Activated T-helper 1 cell treated with anti-CD3 and anti-CD28 coated beads, Interleukin-12 subunit alpha, Interleukin-12 subunit beta, Interleukin-2, Interleukin-4 antibody, amounts not matched to agents 30 ng/mL and 10 ng/mL and 1 ng/mL, durations not matched to agents 14 hours and 24 hours and 36 hours (primary cell): ENCODE results near the gene NOTCH4. TPM values are rescaled to one million over a fixed set of nuclear protein-coding genes. Genes with fewer than 3 reads are reported as not detected.

Source experiments
- DNase-seq: peaks from one replicate; pipeline ENCODE4 v3.0.0; 2021; ENCODE audit warnings: low spot score
- H3K27ac Mint-ChIP-seq: one replicate; pipeline ENCODE4 v1.8.0; 2021; ENCODE audit warnings: mild to moderate bottlenecking, mixed read lengths
- H3K27me3 Mint-ChIP-seq: one replicate; pipeline ENCODE4 v1.8.0; 2022; ENCODE audit warnings: mild to moderate bottlenecking, moderate library complexity, mixed read lengths; ENCODE audit not compliant: insufficient read depth
- H3K36me3 Mint-ChIP-seq: one replicate; pipeline ENCODE4 v1.8.0; 2021; ENCODE audit warnings: low read depth, mixed read lengths
- H3K4me1 Mint-ChIP-seq: one replicate; pipeline ENCODE4 v1.8.0; 2021; ENCODE audit warnings: low read depth, mixed read lengths
- H3K4me3 Mint-ChIP-seq: one replicate; pipeline ENCODE4 v1.8.0; 2021; ENCODE audit warnings: mild to moderate bottlenecking, moderate library complexity, mixed read lengths
- H3K9me3 Mint-ChIP-seq: one replicate; pipeline ENCODE4 v1.8.0; 2021; ENCODE audit warnings: mixed read lengths
- intact Hi-C: fragments of 100-400 bp; cut with micrococcal nuclease; formaldehyde crosslinking; loops from one replicate; pipeline ENCODE4 v1.15.1; 2024
- total RNA-seq: library from RNA; stranded (reverse); gene quantifications from 2 replicates; pipeline ENCODE4 v1.2.3, GENCODE V29; 2022

NOTCH4 gene
- total RNA-seq, 1 donor from 2014 or later = 0.73 TPM

GRCh38 chr6:32153564-32154513, 70.0 kb downstream of the NOTCH4 start, which contains the start of gene PPT2:
Gene PPT2 (plus strand): TSS chr6:32154141. CDS start chr6:32154595, 454 bp downstream.
- peak; percentile 55 for DNase-seq
- no peaks in the 10 kb centered on the region for H3K9me3 Mint-ChIP-seq
- H3K36me3 Mint-ChIP-seq = peaks cover 19% of the 10 kb centered on the region
- peak within 1 kb of the TSS; percentile 99 for H3K4me3 Mint-ChIP-seq
- intact Hi-C loops = loop anchor here (1.0 kb wide), 6 partner anchors 22 to 106 kb away; partner anchors contain the start of genes AGPAT1 and FKBPL
- peaks cover 36% of the 10 kb centered on the region for H3K27me3 Mint-ChIP-seq
- peaks cover 40% of the 10 kb centered on the region for H3K4me1 Mint-ChIP-seq
- H3K27ac Mint-ChIP-seq = peak within 1 kb of the TSS; percentile 86

DNA sequence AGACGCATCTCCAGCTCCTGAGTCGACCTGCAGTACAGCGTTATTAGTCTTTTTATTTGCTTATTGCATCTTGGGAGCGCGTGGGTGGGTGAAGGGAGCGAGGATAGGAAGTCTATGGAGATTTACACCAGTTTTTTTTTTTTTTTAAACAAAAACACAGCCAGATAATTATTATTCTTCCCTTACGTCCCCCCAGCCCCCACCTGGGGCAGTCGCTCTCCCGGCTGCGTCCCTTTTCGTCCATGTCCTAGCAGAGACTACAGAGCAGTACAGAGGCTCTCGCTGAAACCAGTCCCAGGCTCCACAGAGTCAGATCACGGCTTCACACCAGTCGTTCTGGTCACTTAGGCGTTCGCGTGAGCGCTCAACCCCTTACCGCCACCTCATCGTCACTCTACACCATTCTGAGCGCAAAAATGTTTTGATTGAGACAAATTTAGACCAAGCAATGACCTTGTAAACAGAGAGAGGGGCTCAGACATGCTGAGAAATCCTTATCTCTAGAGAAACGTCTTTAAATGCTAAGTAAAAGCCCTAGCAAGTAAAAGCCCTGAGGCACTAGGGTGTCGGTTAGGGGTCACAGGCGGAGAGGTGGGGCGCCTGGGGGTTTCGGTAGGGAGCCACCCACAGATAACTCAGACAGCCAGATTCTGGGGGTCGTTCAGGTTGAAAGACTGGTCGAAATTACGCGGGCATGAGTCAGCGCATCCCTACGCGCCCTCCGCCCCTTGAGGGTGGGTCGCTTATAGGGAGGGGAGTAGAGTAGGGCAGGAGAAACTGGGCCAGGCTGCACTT, 70.9 kb downstream of the NOTCH4 start:
- H3K4me1 Mint-ChIP-seq = peaks cover 49% of the 10 kb centered on the region
- peaks cover 13% of the 10 kb centered on the region for H3K36me3 Mint-ChIP-seq
- peak overlapping the region; percentile 67 for H3K27ac Mint-ChIP-seq
- peak overlapping the region; percentile 69 for H3K4me3 Mint-ChIP-seq
- intact Hi-C loops = no loop called here
- DNase-seq = no peak
- no peaks in the 10 kb centered on the region for H3K9me3 Mint-ChIP-seq
- peaks cover 43% of the 10 kb centered on the region for H3K27me3 Mint-ChIP-seq

DNA sequence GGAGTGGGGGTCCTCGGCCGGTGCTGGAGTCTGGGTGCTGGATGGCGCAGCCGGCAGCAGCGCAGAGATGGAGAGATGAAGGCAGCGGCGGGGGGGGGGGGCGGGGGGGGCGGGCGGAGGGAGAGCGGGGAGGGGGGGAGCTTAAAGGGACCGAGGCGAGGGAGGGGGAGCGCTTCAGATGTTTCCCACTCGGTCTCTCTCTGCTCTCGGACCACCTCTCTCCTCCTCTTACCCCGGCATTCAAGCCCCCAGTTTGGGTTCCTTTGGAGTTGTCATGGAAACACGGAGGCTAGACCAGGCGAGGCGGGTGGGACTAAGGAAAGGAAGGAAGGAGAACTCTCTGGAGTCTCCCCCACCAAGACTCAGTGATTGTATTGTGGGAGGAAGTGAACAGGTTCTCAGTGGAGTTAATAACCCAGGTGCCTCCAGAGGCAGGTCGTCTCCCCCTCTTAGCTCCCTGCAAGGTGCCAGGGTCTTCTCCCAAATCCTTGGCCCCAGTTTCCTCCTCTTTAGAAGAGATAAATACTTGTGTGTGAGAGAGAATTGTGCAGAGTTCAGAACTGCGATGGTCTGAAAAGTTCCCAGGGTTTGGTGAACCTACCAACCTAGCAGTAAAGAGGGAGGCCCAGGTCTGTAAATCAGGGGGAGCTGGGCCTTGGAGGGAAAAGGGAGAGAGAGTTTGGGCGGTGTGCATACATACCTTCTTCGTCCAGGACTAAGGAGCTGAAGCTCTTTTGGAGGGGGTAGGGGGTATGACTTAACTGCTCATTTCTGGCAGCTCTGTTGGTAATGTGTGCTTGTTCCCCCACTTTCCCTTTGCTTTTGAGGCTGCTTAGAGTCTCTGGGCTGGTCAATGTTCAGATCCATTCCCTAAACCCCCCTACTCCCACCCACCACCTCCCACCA, 71.8 kb downstream of the NOTCH4 start, which contains the start of gene PRRT1:
PRRT1 (minus strand) TSS at position 77 of the 906 bp plus-strand sequence. CDS start 112 bp downstream, outside the sequence.
- H3K27ac Mint-ChIP-seq = peak within 1 kb of the TSS; percentile 40
- peak within 1 kb of the TSS; percentile 69 for H3K4me3 Mint-ChIP-seq

GRCh38 chr6:32151181-32151862, 72.5 kb downstream of the NOTCH4 start:
- H3K9me3 Mint-ChIP-seq = no peaks in the 10 kb centered on the region
- intact Hi-C loops = no loop called here
- peak overlapping the region; percentile 34 for H3K4me3 Mint-ChIP-seq
- DNase-seq = no peak
- peaks cover 6% of the 10 kb centered on the region for H3K36me3 Mint-ChIP-seq
- peaks cover 52% of the 10 kb centered on the region for H3K27me3 Mint-ChIP-seq
- H3K4me1 Mint-ChIP-seq = peaks cover 55% of the 10 kb centered on the region
- no peak overlapping the region for H3K27ac Mint-ChIP-seq

More for the DNA sequence above, 71.8 kb downstream of the NOTCH4 start, which contains the start of gene PRRT1:
- H3K9me3 Mint-ChIP-seq = no peaks in the 10 kb centered on the region
- peaks cover 55% of the 10 kb centered on the region for H3K4me1 Mint-ChIP-seq
- H3K27me3 Mint-ChIP-seq = peaks cover 46% of the 10 kb centered on the region
- no peak for DNase-seq
- intact Hi-C loops = no loop called here
- peaks cover 6% of the 10 kb centered on the region for H3K36me3 Mint-ChIP-seq

- Mint-ChIP-seq H3K27ac (peak overlapping the region; percentile 30), H3K4me1 (peaks cover 51% of the 10 kb centered on the region), H3K36me3 (peaks cover 4% of the 10 kb centered on the region), H3K9me3 (no peaks in the 10 kb centered on the region), H3K27me3 (peaks cover 60% of the 10 kb centered on the region), H3K4me3 (peak overlapping the region; percentile 28)
- no peak for DNase-seq
- intact Hi-C loops = no loop called here
Observed at GRCh38 chr6:32149932-32150870, 73.7 kb downstream of the NOTCH4 start.

DNA sequence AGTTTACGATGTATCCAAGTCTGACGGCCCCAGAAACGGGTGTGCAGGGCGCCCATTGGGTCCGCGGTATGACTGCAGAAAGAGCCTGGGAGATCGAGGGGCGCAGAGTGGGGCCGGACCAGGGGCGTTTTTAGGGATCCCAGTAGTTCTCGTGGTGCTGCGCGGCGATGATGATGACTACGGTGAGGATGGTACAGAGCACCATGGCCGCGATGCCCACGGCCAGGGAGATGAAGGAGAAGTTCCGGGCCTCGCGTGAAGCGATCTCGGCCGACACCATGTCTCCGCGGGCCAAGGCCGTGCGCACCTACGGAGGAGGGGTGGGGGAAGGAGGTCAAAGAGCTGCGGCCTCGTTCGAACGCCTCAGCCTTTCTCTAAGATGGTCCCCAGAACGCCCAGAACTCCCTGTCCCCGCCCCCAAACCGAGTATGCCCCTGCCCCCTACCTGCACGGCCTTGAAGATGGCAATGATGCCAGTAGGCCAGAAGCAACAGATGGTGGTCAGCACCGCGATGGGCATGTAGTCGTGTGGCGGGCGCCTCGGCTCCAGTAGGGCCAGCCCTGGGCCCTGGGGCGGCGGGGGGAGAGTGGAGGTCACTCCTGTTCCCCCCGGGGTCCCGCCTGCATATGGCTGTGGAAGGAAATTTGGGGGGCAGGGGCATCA, 74.6 kb downstream of the NOTCH4 start:
- Mint-ChIP-seq H3K4me1 (peaks cover 41% of the 10 kb centered on the region), H3K27ac (peak overlapping the region; percentile 75), H3K36me3 (peaks cover 3% of the 10 kb centered on the region), H3K9me3 (no peaks in the 10 kb centered on the region), H3K4me3 (peak overlapping the region; percentile 84), H3K27me3 (peaks cover 62% of the 10 kb centered on the region)
- intact Hi-C loops = no loop called here
- DNase-seq = no peak

- Mint-ChIP-seq H3K27ac (peak overlapping the region; percentile 75), H3K9me3 (no peaks in the 10 kb centered on the region), H3K36me3 (peaks cover 3% of the 10 kb centered on the region), H3K4me1 (peaks cover 35% of the 10 kb centered on the region), H3K27me3 (peaks cover 56% of the 10 kb centered on the region), H3K4me3 (peak overlapping the region; percentile 84)
- peak; percentile 67 for DNase-seq
- intact Hi-C loops = loop anchor here (1.0 kb wide), 2 partner anchors 18 to 29 kb away; partner anchors contain the start of gene FKBPL
Observed at GRCh38 chr6:32148289-32149091, 75.4 kb downstream of the NOTCH4 start.

- Mint-ChIP-seq H3K27me3 (peaks cover 51% of the 10 kb centered on the region), H3K36me3 (peaks cover 3% of the 10 kb centered on the region), H3K4me3 (no peak overlapping the region), H3K27ac (no peak overlapping the region), H3K4me1 (peaks cover 29% of the 10 kb centered on the region), H3K9me3 (no peaks in the 10 kb centered on the region)
- DNase-seq = no peak
- intact Hi-C loops = loop anchor here (1.0 kb wide), 2 partner anchors 17 to 30 kb away; partner anchors contain the start of gene FKBPL
Observed at GRCh38 chr6:32147401-32148132, 76.3 kb downstream of the NOTCH4 start.

GRCh38 chr6:32146687-32147086, 77.2 kb downstream of the NOTCH4 start:
- intact Hi-C loops = no loop called here
- Mint-ChIP-seq H3K9me3 (no peaks in the 10 kb centered on the region), H3K27ac (no peak overlapping the region), H3K4me1 (peaks cover 26% of the 10 kb centered on the region), H3K4me3 (no peak overlapping the region), H3K27me3 (peaks cover 47% of the 10 kb centered on the region), H3K36me3 (peaks cover 3% of the 10 kb centered on the region)
- no peak for DNase-seq
